ENCODE results near the gene HES3.

HES3 gene

GRCh38 chr1:6237093-6237492 lies 6.9 kb upstream of the HES3 start:
- H3K4me3 ChIP-seq (ENCODE audit: low read depth, low read length): no peak overlapping the region
- DNase-seq (ENCODE audit: low read depth): no peak
- no peak for TF ChIP-seq CTCF (IDR thresholded peaks at IDR 0.05; ENCODE audit: low read depth, low read length, missing control alignments)

DNA sequence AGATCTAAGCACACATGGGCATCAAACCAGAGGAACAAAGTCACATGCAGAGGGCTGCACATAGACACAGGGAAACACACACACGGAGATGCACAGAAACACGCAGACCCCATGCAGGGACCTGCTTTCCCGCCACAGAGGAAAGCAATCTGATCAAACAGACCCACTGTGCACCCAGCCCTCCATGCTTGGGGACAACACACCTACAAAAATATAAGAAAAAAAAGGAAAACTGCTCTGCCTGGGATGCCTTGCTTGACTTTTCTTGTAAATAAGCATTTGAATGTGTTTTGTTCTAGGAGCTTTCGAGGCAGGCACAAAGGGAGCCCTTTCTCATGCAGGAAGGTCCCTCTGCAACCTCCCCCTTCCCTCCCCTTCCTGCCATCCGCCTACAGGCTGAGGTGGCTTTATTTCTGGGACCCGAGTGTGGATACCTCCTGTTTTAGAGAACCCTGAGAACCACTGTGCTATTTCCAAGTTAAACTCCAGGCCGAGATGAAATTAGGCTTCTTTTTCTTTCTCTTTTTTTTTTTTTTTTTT lies 4.7 kb upstream of the HES3 start:
- TF ChIP-seq CTCF (IDR thresholded peaks at IDR 0.05; ENCODE audit: low read depth, low read length, missing control alignments): no peak
- H3K4me3 ChIP-seq (ENCODE audit: low read depth, low read length): no peak overlapping the region
- no peak for DNase-seq (ENCODE audit: low read depth)

GRCh38 chr1:6239950-6240768 lies 3.8 kb upstream of the HES3 start:
- no peak for DNase-seq (ENCODE audit: low read depth)
- TF ChIP-seq CTCF (IDR thresholded peaks at IDR 0.05; ENCODE audit: low read depth, low read length, missing control alignments): no peak
- H3K4me3 ChIP-seq (ENCODE audit: low read depth, low read length): no peak overlapping the region

- no peak for TF ChIP-seq CTCF (IDR thresholded peaks at IDR 0.05; ENCODE audit: low read depth, low read length, missing control alignments)
- H3K4me3 ChIP-seq (ENCODE audit: low read depth, low read length): no peak overlapping the region
- DNase-seq (ENCODE audit: low read depth): no peak
Measured at GRCh38 chr1:6241107-6241886, 2.7 kb upstream of the HES3 start.

GRCh38 chr1:6241887-6242740 lies 1.9 kb upstream of the HES3 start:
- H3K4me3 ChIP-seq (ENCODE audit: low read depth, low read length): no peak overlapping the region
- TF ChIP-seq CTCF (IDR thresholded peaks at IDR 0.05; ENCODE audit: low read depth, low read length, missing control alignments): no peak
- no peak for DNase-seq (ENCODE audit: low read depth)

- no peak for TF ChIP-seq CTCF (IDR thresholded peaks at IDR 0.05; ENCODE audit: low read depth, low read length, missing control alignments)
- no peak overlapping the region for H3K4me3 ChIP-seq (ENCODE audit: low read depth, low read length)
- no peak for DNase-seq (ENCODE audit: low read depth)
Measured at GRCh38 chr1:6243053-6243834, 735 bp upstream of the HES3 start.

All from GM12864 (cell line).